ENCODE data around the gene STK11IP.

The STK11IP gene

DNA sequence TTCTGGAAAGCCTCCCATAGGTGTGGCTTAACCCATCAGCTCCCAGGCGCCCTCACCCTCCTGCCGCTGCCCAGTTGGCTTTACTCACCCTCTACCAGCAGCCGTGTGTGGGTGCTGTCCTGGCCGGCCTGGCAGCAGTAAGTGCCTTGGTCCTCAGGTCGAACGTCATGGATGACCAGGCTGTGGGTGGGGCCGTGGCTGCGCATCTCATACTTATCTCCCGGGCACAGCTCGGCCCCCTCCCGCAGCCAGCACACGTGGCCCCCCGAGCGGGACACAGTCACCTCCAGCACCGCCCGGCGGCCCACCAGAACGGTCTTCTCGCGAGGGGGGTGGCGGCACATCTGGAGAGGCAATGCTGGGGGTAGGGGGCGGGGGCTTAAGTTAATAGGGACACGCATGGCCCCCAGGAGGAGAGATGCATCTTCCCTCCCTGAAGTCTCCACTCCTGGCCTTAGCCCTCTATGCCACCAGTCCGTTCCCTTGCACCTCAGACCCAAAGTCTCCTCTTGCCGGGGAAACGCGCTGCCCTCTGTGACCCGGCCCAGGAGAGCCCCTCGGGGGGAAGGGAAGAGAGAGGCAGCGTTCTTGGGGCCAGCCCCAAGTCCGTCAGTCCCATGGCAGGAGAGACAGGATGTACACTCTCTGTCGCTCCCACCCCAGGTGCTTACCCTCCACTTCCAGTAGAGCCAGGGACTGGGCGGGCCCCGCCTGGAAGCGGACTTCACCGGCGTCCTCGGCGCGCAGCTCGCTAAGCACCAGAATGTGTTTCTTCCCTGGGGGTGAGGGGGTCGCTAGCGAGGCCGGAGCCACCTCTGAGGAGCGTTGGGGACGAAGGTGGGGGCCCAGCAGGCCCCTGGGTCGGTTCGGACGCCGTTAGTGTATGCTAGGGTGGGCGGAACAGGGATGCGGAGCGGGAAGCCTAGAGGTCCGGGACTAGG, 45.9 kb upstream of the STK11IP start:
- Histone ChIP-seq H3K36me3 (ENCODE audit: low read length) (no peaks in the 10 kb centered on the region), H3K9ac (ENCODE audit: low read length) (no peak overlapping the region), H3K4me3 (ENCODE audit: insufficient read depth, low read length, poor library complexity, severe bottlenecking) (no peak overlapping the region), H2AFZ (ENCODE audit: low read depth, low read length, severe bottlenecking) (no peak overlapping the region), H3K9me2 (replicated peaks; ENCODE audit: insufficient read depth, low read length) (no peaks in the 10 kb centered on the region), H3K4me2 (ENCODE audit: low read depth, low read length, poor library complexity, severe bottlenecking) (no peak overlapping the region), H3K79me2 (ENCODE audit: insufficient read depth, low read length) (no peaks in the 10 kb centered on the region), H3K27ac (ENCODE audit: low read depth, low read length) (no peak overlapping the region), H3K27me3 (ENCODE audit: low read length) (no peaks in the 10 kb centered on the region), H3K9me3 (ENCODE audit: insufficient read depth, low read length) (no peaks in the 10 kb centered on the region), H3F3A (ENCODE audit: insufficient read depth) (no peaks in the 10 kb centered on the region), H4K20me1 (ENCODE audit: low read depth, low read length) (no peaks in the 10 kb centered on the region)
- no peak for TF ChIP-seq EZH2phosphoT487 (conservative IDR thresholded peaks at IDR 0.05; ENCODE audit: low read length)
- TF ChIP-seq, protein P1, sequence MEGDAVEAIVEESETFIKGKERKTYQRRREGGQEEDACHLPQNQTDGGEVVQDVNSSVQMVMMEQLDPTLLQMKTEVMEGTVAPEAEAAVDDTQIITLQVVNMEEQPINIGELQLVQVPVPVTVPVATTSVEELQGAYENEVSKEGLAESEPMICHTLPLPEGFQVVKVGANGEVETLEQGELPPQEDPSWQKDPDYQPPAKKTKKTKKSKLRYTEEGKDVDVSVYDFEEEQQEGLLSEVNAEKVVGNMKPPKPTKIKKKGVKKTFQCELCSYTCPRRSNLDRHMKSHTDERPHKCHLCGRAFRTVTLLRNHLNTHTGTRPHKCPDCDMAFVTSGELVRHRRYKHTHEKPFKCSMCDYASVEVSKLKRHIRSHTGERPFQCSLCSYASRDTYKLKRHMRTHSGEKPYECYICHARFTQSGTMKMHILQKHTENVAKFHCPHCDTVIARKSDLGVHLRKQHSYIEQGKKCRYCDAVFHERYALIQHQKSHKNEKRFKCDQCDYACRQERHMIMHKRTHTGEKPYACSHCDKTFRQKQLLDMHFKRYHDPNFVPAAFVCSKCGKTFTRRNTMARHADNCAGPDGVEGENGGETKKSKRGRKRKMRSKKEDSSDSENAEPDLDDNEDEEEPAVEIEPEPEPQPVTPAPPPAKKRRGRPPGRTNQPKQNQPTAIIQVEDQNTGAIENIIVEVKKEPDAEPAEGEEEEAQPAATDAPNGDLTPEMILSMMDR (IDR thresholded peaks at IDR 0.05; ENCODE audit: insufficient read depth, low read length, poor library complexity, severe bottlenecking) = no peak

DNA sequence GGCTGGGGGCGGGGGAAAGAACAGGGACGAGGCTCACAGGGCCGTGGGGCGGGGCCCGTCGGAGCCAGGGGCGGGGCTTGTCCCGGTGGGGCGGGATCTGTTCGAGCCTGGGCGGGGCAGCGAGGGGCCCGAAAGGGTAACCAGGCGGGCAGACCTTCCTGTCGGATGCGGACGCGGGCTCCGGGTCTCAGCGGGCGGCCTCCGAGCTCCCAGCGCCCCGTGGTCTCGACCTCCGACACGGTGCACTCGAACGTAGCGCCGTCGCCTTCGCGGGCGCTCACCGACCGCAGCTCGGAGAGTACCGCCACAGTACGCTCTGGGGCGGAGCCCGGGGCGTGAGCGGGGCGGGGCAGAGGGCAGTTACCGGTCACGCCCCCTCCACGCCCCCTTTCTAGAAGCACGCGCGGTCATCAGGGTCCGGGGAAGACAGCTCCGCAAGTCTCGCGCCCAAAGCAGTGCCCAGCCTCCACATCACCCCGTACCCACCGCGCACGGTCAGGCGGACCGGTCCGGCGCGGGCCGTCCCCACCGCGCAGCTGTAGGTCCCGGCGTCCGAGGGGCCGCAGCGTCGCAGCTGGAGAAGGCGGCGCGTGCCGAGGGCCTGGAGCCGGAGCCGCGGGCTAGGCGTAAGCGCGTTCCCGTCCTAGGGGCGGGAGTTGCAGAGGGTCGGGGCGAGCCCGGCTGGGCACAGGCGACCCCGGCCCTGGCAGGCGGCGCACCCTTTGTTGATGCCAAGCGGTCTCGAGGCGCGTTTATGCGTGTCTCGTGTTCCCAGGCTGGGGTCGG, 45.1 kb upstream of the STK11IP start:
- H3K9me3 ChIP-seq (ENCODE audit: insufficient read depth, low read length) = no peaks in the 10 kb centered on the region
- H3F3A ChIP-seq (ENCODE audit: insufficient read depth) = no peaks in the 10 kb centered on the region
- no peak overlapping the region for H3K27ac ChIP-seq (ENCODE audit: low read depth, low read length)
- no peaks in the 10 kb centered on the region for H3K9me2 ChIP-seq (replicated peaks; ENCODE audit: insufficient read depth, low read length)
- no peak overlapping the region for H3K4me3 ChIP-seq (ENCODE audit: insufficient read depth, low read length, poor library complexity, severe bottlenecking)
- no peak for TF ChIP-seq EZH2phosphoT487 (conservative IDR thresholded peaks at IDR 0.05; ENCODE audit: low read length)
- TF ChIP-seq, protein P1 (IDR thresholded peaks at IDR 0.05; ENCODE audit: insufficient read depth, low read length, poor library complexity, severe bottlenecking) = no peak
- H4K20me1 ChIP-seq (ENCODE audit: low read depth, low read length) = no peaks in the 10 kb centered on the region
- H3K36me3 ChIP-seq (ENCODE audit: low read length) = no peaks in the 10 kb centered on the region
- no peak overlapping the region for H3K4me2 ChIP-seq (ENCODE audit: low read depth, low read length, poor library complexity, severe bottlenecking)
- no peaks in the 10 kb centered on the region for H3K27me3 ChIP-seq (ENCODE audit: low read length)
- no peaks in the 10 kb centered on the region for H3K79me2 ChIP-seq (ENCODE audit: insufficient read depth, low read length)
- no peak overlapping the region for H2AFZ ChIP-seq (ENCODE audit: low read depth, low read length, severe bottlenecking)
- no peak overlapping the region for H3K9ac ChIP-seq (ENCODE audit: low read length)

DNA sequence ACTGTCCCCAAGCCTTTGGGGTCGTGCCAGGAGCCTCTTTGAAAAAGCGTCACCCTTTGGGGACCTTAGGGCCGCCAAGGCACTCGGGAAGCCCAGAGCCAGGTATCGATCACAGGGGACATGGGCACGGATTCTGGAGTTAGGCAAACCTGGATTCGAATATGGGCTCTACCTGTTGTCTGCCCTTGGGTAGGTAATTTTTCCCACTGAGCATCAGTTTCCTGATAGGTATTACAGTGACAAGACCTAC, 44.6 kb upstream of the STK11IP start:
- Histone ChIP-seq H3K4me2 (ENCODE audit: low read depth, low read length, poor library complexity, severe bottlenecking) (no peak overlapping the region), H2AFZ (ENCODE audit: low read depth, low read length, severe bottlenecking) (no peak overlapping the region), H3K9me2 (replicated peaks; ENCODE audit: insufficient read depth, low read length) (no peaks in the 10 kb centered on the region), H3K36me3 (ENCODE audit: low read length) (no peaks in the 10 kb centered on the region), H3F3A (ENCODE audit: insufficient read depth) (no peaks in the 10 kb centered on the region), H3K27me3 (ENCODE audit: low read length) (no peaks in the 10 kb centered on the region), H3K9me3 (ENCODE audit: insufficient read depth, low read length) (no peaks in the 10 kb centered on the region), H3K4me3 (ENCODE audit: insufficient read depth, low read length, poor library complexity, severe bottlenecking) (no peak overlapping the region), H3K9ac (ENCODE audit: low read length) (no peak overlapping the region), H3K79me2 (ENCODE audit: insufficient read depth, low read length) (no peaks in the 10 kb centered on the region), H4K20me1 (ENCODE audit: low read depth, low read length) (no peaks in the 10 kb centered on the region), H3K27ac (ENCODE audit: low read depth, low read length) (no peak overlapping the region)
- no peak for TF ChIP-seq EZH2phosphoT487 (conservative IDR thresholded peaks at IDR 0.05; ENCODE audit: low read length)
- TF ChIP-seq, protein P1 (IDR thresholded peaks at IDR 0.05; ENCODE audit: insufficient read depth, low read length, poor library complexity, severe bottlenecking) = no peak
